HEK293 (cell line): ENCODE data around the gene CAB39.

Source experiments
- CTCF ChIA-PET: fragments of 350-600 bp; formaldehyde crosslinking; extraction: SDS; loops from one replicate; lab custom pipeline; 2021; ENCODE audit warnings: antibody characterized with exemption; lab: Yijun Ruan, JAX
- POLR2A ChIA-PET: fragments of 300-600 bp; formaldehyde crosslinking; extraction: SDS; loops from one replicate; lab custom pipeline; 2020; ENCODE audit warnings: antibody characterized with exemption, inconsistent platforms; lab: Yijun Ruan, JAX
- H3K27ac ChIP-seq: fragments of 200-500 bp; sonication (Bioruptor generic); 2 replicates; pipeline ENCODE4 v1.5.1; 2014; ENCODE audit warnings: low read depth, low read length, control low read depth, inconsistent platforms; ENCODE audit errors: extremely low read depth
- H3K36me3 ChIP-seq, 2 experiments: fragments of 200-500 bp in 1 of 2; sonication (Bioruptor generic) in 1 of 2; 1 replicate in 1 of 2; 2 replicates in 1 of 2; pipeline ENCODE4 v1.5.1; 2014 to 2017; ENCODE audit warnings: inconsistent platforms in 2 of 2, low read length in 2 of 2; ENCODE audit not compliant: control insufficient read depth in 2 of 2, insufficient read depth in 1 of 2
- H3K4me1 ChIP-seq: fragments of 200-500 bp; sonication (Bioruptor generic); 2 replicates; pipeline ENCODE4 v1.5.1; 2014; ENCODE audit warnings: mild to moderate bottlenecking, low read length, inconsistent platforms; ENCODE audit not compliant: control insufficient read depth, insufficient read depth
- H3K4me3 ChIP-seq: 2 replicates; pipeline ENCODE4 v1.5.1; 2011; ENCODE audit warnings: low read depth, mild to moderate bottlenecking, control low read depth, low read length, moderate library complexity
- H3K9me3 ChIP-seq: fragments of 200-500 bp; sonication (Bioruptor generic); 2 replicates; pipeline ENCODE4 v1.5.1; 2014; ENCODE audit warnings: low read depth, low read length, inconsistent platforms; ENCODE audit not compliant: control insufficient read depth, insufficient read depth
- GLIS1 ChIP-seq: fragments of 450-650 bp; formaldehyde crosslinking; IDR thresholded peaks from 2 replicates; pipeline ENCODE4 v1.5.1; 2016; ENCODE audit warnings: missing biosample characterization, missing genetic modification characterization
- ZIC2 ChIP-seq: fragments of 450-650 bp; formaldehyde crosslinking; IDR thresholded peaks from 2 replicates; pipeline ENCODE4 v1.5.1; 2016; ENCODE audit warnings: missing biosample characterization, missing genetic modification characterization
- ZNF10 ChIP-seq: fragments of 450-650 bp; formaldehyde crosslinking; IDR thresholded peaks from 2 replicates; pipeline ENCODE4 v1.5.1; 2017; ENCODE audit warnings: missing biosample characterization, missing genetic modification characterization
- ZNF157 ChIP-seq: fragments of 450-650 bp; formaldehyde crosslinking; IDR thresholded peaks from 2 replicates; pipeline ENCODE4 v1.5.1; 2016; ENCODE audit warnings: missing biosample characterization, missing genetic modification characterization
- ZNF19 ChIP-seq: fragments of 450-650 bp; formaldehyde crosslinking; IDR thresholded peaks from 2 replicates; pipeline ENCODE4; 2016; ENCODE audit warnings: missing biosample characterization, missing genetic modification characterization, low read depth
- ZNF223 ChIP-seq: fragments of 450-650 bp; formaldehyde crosslinking; IDR thresholded peaks from 2 replicates; pipeline ENCODE4 v1.5.1; 2016; ENCODE audit warnings: missing biosample characterization, missing genetic modification characterization
- ZNF24 ChIP-seq: fragments of 450-650 bp; formaldehyde crosslinking; IDR thresholded peaks from 2 replicates; pipeline ENCODE4 v1.5.1; 2016; ENCODE audit warnings: missing biosample characterization, missing genetic modification characterization
- ZNF37A ChIP-seq: fragments of 450-650 bp; IDR thresholded peaks from 2 replicates; pipeline ENCODE4 v1.5.1; 2018; ENCODE audit warnings: missing biosample characterization, missing genetic modification characterization
- ZNF521 ChIP-seq: fragments of 450-650 bp; formaldehyde crosslinking; IDR thresholded peaks from 2 replicates; pipeline ENCODE4 v1.5.1; 2017; ENCODE audit warnings: missing biosample characterization, mild to moderate bottlenecking, missing genetic modification characterization
- ZNF530 ChIP-seq: fragments of 450-650 bp; formaldehyde crosslinking; IDR thresholded peaks from 2 replicates; pipeline ENCODE4 v1.5.1; 2016; ENCODE audit warnings: low read depth, missing biosample characterization, missing genetic modification characterization
- ZNF548 ChIP-seq: fragments of 450-650 bp; formaldehyde crosslinking; IDR thresholded peaks from 2 replicates; pipeline ENCODE4 v1.5.1; 2016; ENCODE audit warnings: missing biosample characterization, missing genetic modification characterization
- ZNF623 ChIP-seq: fragments of 450-650 bp; formaldehyde crosslinking; IDR thresholded peaks from 2 replicates; pipeline ENCODE4 v1.5.1; 2016; ENCODE audit warnings: missing biosample characterization, missing genetic modification characterization
- ZNF664 ChIP-seq: fragments of 450-650 bp; formaldehyde crosslinking; IDR thresholded peaks from 2 replicates; pipeline ENCODE4 v1.5.1; 2016; ENCODE audit warnings: missing biosample characterization, missing genetic modification characterization
- ZNF76 ChIP-seq: fragments of 450-650 bp; formaldehyde crosslinking; IDR thresholded peaks from 2 replicates; pipeline ENCODE4; 2016; ENCODE audit warnings: low read depth, missing biosample characterization, missing genetic modification characterization, borderline replicate concordance
- ZNF785 ChIP-seq: fragments of 450-650 bp; formaldehyde crosslinking; IDR thresholded peaks from 2 replicates; pipeline ENCODE4 v1.5.1; 2016; ENCODE audit warnings: missing biosample characterization, missing genetic modification characterization
- TF ChIP-seq, protein P1 (sequence below): fragments of 450-650 bp; formaldehyde crosslinking; IDR thresholded peaks from 2 replicates; pipeline ENCODE4 v1.5.1; 2016; ENCODE audit warnings: missing biosample characterization, missing genetic modification characterization, borderline replicate concordance
- TF ChIP-seq, protein P2 (sequence below): fragments of 450-650 bp; formaldehyde crosslinking; IDR thresholded peaks from 2 replicates; pipeline ENCODE4 v1.5.0; 2017; ENCODE audit warnings: missing biosample characterization, missing genetic modification characterization, borderline replicate concordance
- TF ChIP-seq, protein P3 (sequence below): fragments of 450-650 bp; formaldehyde crosslinking; IDR thresholded peaks from 2 replicates; pipeline ENCODE4 v1.5.1; 2017; ENCODE audit warnings: missing biosample characterization, missing genetic modification characterization
- TF ChIP-seq, protein P4 (sequence below): fragments of 450-650 bp; formaldehyde crosslinking; IDR thresholded peaks from 2 replicates; pipeline ENCODE4 v1.5.1; 2016; ENCODE audit warnings: missing biosample characterization, missing genetic modification characterization, low read depth
- TF ChIP-seq, protein P5 (sequence below): fragments of 450-650 bp; formaldehyde crosslinking; IDR thresholded peaks from 2 replicates; pipeline ENCODE4 v1.5.1; 2016; ENCODE audit warnings: missing biosample characterization, missing genetic modification characterization

The CAB39 gene

DNA sequence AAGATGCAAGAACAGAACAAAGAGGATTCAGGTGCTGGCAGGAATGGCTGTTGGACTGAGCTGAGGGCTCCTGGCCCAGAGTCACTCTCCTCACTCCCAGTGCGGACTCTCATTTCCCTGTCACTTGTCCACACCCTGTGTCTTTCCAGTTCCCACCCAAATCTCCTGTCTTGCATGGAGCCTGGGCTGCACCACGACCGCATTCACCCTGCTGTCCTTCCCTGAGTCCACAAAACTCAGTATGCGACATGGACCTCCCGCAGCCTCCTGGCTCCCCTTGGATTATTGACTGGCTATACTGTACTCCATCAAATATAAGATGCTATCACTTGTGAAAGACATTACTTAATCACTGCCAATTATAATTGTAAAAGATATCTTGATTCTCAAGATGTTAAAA, 149.7 kb downstream of the CAB39 start:
- ChIA-PET CTCF (interaction anchor here (0.7 to 2.6 kb wide), 2 partner anchors 14 to 196 kb away, joined by 3 to 11 read pairs; no protein-coding TSS in a partner anchor), POLR2A (no interaction called here)
- Histone ChIP-seq H3K4me3 (no peak overlapping the region), H3K4me1 (peaks cover 11% of the 10 kb centered on the region), H3K36me3 (no peaks in the 10 kb centered on the region), H3K9me3 (no peaks in the 10 kb centered on the region), H3K27ac (no peak overlapping the region)
- TF ChIP-seq, protein P1, sequence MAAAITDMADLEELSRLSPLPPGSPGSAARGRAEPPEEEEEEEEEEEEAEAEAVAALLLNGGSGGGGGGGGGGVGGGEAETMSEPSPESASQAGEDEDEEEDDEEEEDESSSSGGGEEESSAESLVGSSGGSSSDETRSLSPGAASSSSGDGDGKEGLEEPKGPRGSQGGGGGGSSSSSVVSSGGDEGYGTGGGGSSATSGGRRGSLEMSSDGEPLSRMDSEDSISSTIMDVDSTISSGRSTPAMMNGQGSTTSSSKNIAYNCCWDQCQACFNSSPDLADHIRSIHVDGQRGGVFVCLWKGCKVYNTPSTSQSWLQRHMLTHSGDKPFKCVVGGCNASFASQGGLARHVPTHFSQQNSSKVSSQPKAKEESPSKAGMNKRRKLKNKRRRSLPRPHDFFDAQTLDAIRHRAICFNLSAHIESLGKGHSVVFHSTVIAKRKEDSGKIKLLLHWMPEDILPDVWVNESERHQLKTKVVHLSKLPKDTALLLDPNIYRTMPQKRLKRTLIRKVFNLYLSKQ, result no peak
- TF ChIP-seq, protein P2, sequence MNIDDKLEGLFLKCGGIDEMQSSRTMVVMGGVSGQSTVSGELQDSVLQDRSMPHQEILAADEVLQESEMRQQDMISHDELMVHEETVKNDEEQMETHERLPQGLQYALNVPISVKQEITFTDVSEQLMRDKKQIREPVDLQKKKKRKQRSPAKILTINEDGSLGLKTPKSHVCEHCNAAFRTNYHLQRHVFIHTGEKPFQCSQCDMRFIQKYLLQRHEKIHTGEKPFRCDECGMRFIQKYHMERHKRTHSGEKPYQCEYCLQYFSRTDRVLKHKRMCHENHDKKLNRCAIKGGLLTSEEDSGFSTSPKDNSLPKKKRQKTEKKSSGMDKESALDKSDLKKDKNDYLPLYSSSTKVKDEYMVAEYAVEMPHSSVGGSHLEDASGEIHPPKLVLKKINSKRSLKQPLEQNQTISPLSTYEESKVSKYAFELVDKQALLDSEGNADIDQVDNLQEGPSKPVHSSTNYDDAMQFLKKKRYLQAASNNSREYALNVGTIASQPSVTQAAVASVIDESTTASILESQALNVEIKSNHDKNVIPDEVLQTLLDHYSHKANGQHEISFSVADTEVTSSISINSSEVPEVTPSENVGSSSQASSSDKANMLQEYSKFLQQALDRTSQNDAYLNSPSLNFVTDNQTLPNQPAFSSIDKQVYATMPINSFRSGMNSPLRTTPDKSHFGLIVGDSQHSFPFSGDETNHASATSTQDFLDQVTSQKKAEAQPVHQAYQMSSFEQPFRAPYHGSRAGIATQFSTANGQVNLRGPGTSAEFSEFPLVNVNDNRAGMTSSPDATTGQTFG (tag by site-specific recombination), result no peak
- TF ChIP-seq ZNF223 (tag by site-specific recombination) (no peak), ZNF76 (tag by site-specific recombination) (no peak), ZNF623 (no peak), ZNF785 (no peak), GLIS1 (no peak), ZNF521 (tag by site-specific recombination) (no peak), ZNF157 (tag by site-specific recombination) (no peak), ZNF24 (tag by site-specific recombination) (no peak), ZNF664 (no peak), ZNF10 (tag by site-specific recombination) (no peak), ZNF19 (tag by site-specific recombination) (no peak), ZIC2 (tag by site-specific recombination) (no peak), ZNF548 (no peak), ZNF37A (no peak), ZNF530 (tag by site-specific recombination) (no peak)
- TF ChIP-seq, protein P3, sequence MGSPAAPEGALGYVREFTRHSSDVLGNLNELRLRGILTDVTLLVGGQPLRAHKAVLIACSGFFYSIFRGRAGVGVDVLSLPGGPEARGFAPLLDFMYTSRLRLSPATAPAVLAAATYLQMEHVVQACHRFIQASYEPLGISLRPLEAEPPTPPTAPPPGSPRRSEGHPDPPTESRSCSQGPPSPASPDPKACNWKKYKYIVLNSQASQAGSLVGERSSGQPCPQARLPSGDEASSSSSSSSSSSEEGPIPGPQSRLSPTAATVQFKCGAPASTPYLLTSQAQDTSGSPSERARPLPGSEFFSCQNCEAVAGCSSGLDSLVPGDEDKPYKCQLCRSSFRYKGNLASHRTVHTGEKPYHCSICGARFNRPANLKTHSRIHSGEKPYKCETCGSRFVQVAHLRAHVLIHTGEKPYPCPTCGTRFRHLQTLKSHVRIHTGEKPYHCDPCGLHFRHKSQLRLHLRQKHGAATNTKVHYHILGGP (tag by site-specific recombination), result no peak
- TF ChIP-seq, protein P4, sequence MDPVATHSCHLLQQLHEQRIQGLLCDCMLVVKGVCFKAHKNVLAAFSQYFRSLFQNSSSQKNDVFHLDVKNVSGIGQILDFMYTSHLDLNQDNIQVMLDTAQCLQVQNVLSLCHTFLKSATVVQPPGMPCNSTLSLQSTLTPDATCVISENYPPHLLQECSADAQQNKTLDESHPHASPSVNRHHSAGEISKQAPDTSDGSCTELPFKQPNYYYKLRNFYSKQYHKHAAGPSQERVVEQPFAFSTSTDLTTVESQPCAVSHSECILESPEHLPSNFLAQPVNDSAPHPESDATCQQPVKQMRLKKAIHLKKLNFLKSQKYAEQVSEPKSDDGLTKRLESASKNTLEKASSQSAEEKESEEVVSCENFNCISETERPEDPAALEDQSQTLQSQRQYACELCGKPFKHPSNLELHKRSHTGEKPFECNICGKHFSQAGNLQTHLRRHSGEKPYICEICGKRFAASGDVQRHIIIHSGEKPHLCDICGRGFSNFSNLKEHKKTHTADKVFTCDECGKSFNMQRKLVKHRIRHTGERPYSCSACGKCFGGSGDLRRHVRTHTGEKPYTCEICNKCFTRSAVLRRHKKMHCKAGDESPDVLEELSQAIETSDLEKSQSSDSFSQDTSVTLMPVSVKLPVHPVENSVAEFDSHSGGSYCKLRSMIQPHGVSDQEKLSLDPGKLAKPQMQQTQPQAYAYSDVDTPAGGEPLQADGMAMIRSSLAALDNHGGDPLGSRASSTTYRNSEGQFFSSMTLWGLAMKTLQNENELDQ (tag by site-specific recombination), result no peak
- TF ChIP-seq, protein P5, sequence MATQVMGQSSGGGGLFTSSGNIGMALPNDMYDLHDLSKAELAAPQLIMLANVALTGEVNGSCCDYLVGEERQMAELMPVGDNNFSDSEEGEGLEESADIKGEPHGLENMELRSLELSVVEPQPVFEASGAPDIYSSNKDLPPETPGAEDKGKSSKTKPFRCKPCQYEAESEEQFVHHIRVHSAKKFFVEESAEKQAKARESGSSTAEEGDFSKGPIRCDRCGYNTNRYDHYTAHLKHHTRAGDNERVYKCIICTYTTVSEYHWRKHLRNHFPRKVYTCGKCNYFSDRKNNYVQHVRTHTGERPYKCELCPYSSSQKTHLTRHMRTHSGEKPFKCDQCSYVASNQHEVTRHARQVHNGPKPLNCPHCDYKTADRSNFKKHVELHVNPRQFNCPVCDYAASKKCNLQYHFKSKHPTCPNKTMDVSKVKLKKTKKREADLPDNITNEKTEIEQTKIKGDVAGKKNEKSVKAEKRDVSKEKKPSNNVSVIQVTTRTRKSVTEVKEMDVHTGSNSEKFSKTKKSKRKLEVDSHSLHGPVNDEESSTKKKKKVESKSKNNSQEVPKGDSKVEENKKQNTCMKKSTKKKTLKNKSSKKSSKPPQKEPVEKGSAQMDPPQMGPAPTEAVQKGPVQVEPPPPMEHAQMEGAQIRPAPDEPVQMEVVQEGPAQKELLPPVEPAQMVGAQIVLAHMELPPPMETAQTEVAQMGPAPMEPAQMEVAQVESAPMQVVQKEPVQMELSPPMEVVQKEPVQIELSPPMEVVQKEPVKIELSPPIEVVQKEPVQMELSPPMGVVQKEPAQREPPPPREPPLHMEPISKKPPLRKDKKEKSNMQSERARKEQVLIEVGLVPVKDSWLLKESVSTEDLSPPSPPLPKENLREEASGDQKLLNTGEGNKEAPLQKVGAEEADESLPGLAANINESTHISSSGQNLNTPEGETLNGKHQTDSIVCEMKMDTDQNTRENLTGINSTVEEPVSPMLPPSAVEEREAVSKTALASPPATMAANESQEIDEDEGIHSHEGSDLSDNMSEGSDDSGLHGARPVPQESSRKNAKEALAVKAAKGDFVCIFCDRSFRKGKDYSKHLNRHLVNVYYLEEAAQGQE (tag by site-specific recombination), result no peak
